ENCODE data around the gene TSPAN6.

The TSPAN6 gene

GRCh38 chrX:100636321-100636991 is at the start of gene TSPAN6:
TSS of gene TSPAN6 (minus strand) at chrX:100636806. CDS start at chrX:100636694, 112 bp downstream.
- no peak for DNase-seq

DNA sequence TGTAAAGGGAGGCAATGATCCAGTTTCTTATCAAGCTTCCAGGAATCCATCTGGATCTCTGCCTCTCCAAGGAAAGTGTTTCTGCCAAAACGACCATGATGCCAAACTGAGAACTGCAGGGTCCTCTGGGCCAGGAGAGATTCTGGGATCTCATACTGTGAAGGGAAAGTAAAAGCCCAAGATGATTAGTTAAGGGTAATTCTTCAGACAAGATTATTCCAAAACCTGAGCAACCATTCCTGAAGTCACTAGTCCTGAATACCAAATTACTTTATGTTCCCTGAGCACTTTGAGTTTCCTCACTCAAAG is 49.3 kb upstream of the TSPAN6 start:
- no peak for DNase-seq

DNA sequence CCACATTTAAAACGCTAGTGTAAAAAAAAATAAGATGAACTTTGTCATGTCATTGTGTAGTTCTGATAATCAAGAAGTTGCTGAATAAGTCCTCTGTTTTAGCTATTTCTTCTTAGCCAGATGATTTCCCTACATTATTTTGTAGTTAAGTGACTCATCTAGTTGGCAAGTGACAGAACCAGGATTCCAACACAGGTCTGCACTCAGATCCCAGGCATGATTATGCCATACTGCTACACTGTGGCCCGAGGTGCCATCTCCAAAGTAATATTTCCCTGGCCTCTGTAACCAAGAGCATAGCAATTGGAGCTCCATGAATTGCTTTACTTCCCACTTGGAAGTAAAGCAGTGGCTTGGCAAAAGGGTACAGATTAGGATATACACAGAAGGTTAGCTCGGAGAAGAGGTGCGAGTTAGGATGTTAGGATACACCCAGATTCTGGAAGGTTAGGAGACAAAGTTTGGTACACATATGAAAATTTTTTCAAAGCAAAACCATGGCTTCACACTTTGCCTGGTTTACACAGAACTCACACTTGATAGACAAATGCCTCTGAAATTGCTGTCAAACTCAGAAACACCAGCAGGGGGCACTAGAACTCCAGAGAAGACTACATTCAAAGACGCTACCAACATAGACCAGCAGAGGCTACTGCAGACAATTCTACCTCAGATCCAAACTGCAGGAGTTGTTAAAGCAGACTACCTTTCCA is 48.8 kb upstream of the TSPAN6 start:
- peak; percentile 73 for DNase-seq

DNA sequence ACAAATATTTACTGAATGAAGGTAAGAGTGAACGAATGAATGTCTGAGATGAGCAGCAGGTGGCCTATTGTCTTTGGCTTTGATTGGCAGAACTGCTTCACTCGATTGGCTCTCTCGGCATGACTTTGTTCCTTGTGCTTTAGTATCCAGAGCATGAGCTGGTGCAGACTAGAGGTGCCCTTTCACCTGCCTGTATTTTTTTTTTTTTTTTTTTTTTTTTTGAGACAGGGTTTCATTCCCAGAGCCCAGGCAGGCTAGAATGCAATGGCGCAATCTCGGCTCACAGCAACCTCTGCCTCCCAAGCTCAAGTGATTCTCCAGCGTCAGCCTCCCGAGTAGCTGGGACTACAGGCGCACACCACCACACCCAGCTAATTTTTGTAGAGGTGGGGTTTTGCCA is 46.3 kb upstream of the TSPAN6 start:
- DNase-seq, result no peak

DNA sequence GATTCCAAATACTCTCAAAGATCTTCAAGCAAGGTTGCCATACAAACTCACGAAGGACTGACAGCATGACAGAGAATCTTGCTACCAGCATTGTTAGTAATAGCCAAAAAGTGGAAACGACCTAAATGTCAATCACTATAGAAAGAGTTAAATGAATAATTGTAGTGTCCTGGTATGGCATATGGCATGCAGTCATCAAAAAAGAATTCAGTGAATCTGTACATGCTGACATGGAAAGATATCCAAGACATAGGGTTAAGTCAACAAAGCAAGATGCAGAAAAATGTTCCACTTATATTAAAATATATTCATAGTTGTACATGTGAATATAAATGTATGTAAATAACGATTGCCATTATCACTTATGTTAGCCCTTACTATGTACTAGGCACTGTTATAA is 45.0 kb upstream of the TSPAN6 start:
- no peak for DNase-seq

DNA sequence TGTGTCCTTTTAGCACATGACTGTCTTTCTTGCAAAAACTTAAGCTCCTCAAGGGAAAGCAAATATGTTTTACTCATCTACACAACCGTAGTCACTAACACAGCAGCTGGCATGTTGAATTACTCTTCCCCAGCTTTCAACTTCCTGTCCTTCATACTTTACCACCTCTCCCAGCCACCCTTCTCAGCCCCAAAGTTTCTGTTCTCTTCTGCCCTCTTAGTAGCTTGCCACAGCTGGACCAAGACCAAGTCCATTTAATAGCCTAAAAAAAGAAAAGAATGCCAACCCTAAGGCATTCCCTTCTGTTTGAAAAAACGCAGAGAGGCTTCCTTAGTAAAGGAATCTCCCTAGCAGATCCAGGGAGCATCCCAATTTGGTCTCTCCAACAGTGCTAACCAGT is 44.1 kb upstream of the TSPAN6 start:
- no peak for DNase-seq

DNA sequence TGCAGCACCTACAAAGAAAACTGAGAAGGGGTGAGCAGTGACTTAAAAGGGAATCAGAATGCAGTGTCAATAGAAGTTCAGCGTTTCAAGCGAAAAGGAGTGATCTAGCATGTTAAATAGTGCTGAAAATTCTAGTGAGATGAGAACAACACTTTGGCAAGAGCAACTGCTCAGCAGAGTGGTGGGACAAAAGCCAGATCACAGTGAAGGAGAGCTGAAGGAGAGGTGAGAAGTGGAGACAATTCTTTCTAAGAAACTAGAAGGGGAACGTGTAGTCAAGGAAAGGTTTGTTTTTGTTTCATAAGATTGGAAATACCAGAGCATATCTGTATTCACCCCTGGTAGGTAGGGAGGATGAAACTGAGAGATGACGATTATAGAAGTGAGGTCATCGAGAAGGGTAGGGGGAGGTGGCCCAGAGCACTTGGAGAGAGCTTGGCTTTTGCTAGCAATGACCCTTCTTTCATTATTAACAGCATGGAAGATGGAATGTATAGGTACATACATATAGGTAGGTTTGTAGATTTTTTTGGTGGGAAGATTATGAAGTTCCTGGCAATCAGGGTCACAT is 41.1 kb upstream of the TSPAN6 start:
- DNase-seq, result no peak

- DNase-seq, result no peak
These were observed 38.1 kb upstream of the TSPAN6 start for GRCh38 chrX:100674705-100675104.

- no peak for DNase-seq
These were observed 36.9 kb upstream of the TSPAN6 start for GRCh38 chrX:100673397-100673953.

DNA sequence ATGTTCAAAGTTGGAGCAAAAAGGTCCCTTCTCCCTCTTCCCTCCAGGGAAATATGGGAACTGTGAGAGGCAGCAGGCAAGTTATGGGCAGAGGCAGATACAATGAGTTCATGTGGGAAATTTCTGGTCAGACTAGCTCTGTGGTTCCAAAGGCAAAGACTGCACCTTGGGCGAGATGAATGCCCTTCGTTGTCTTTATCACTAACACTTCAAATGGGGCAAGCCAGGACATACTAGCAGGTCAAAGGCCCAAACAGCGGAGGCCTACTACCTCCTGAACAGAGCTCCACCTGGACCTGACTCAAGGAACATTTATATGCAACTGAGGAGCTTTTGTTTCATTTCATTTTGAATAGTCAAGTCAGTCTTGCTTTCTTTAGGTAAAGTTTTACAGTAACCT is 36.4 kb upstream of the TSPAN6 start:
- no peak for DNase-seq

DNA sequence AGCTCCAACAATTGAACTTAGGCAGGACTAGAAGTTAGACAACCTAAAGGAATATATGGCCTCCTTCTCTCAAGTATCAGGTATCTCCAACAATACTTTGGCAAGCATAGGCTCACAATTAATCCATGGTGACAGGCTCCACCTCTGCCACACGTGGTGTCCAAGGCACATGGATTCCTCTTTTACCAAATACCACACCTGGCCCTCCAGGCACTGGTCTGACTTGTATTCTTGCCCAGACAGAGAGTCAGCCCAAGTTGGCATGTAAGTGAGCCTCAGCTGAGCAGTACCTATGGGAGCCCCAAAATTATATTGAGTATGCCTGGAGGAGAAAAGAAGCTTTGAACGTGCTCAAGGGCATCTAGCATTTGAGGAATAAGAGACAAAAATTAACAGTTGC is 27.0 kb upstream of the TSPAN6 start:
- DNase-seq, result no peak

DNA sequence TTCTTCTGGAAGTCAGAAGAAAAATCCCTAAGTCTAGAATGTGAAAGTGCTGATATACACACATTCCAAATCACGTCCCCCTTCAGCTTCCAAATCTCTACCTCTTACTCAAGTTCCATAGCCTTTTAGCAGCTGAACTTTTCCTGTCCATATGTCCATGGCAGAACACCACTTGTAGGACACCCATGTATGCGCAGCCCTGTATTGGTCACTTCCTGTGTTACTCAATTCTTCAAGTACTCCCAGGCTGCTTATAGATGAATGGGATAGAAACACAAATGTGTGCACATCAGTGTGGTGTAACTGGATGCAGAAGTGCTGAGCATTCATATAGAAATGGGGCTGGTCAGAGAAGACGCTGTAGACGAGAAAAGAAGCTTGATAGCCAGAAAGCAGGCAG is 26.2 kb upstream of the TSPAN6 start:
- no peak for DNase-seq

DNA sequence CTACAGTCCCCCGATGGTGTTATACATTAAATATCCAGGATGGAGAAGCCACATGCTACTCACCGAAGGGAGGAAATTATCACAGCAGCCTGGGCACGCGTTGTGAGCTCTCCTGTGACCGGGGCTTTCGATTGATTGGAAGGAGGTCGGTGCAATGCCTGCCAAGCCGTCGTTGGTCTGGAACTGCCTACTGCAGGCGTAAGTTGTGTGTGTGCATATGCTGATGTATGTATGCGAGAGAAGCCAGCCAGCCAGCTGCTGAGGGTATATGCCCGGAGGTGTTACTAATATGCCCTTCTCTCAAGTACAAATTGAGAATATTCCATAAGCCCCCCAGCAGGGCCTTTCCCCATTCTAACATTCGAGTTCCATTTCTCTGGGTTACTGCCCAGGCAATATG is 25.6 kb upstream of the TSPAN6 start:
- no peak for DNase-seq

GRCh38 chrX:100659431-100660137 is 23.0 kb upstream of the TSPAN6 start:
- no peak for DNase-seq

DNA sequence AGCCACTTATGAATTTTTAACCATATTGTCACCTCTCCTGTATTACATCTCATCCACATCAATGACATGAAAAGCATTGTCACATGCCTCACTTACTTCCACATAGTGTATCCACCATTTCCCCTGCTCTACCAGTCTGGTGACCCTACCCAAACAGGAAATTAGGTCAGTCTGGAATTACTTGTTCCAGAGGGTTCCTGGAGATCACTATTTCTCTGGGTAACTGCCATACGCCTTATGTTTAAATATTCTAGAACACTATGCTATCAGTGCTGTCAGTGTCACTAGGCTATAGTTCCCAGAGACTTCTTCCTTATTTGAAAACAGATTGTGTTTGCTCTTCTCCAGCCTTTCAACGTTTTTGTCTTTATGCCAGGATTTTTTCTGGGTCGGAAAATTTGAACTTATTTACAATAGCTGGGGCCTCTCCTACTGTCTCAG is 22.4 kb upstream of the TSPAN6 start:
- DNase-seq, result no peak

DNA sequence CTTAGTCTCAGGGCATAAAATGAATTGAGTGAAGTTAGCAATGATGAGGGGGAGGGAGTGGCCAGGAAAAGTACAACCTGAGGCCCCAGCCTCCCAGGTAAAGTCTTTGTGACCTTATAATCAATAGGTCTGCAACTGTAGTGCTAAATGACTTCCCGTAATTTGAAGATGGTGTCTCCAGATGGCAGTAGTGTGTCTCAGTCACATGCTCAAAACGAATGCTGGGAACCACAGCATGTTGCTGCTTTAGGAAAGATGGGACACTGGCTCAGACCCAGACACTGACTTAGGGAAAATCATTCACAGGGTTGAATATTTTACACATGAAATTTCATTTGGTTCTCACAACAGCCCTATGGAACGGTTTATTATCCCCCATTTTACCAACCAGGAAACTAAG is 17.7 kb upstream of the TSPAN6 start:
- DNase-seq, result no peak

GRCh38 chrX:100652266-100652665 is 15.7 kb upstream of the TSPAN6 start:
- no peak for DNase-seq

DNA sequence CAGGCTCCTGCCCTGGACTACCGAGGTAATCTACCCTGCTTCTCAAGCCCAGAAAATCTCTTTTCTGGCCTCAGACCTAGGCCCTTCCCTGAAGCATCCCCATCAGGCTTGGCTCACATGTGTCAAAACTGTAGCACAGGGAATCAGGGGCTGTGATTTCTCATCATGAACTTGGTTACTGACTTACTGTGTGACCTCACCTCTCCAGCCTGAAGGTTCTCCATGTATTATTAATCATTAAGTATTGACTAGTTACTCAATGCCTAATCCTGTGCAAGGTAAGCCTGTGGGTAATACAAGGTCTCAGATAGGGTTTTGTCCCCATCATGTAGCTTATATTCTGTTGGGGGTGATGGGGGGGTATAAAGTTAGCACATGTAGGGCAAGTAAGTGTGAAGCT is 14.2 kb upstream of the TSPAN6 start:
- no peak for DNase-seq

GRCh38 chrX:100649550-100650356 is 13.1 kb upstream of the TSPAN6 start:
- no peak for DNase-seq

DNA sequence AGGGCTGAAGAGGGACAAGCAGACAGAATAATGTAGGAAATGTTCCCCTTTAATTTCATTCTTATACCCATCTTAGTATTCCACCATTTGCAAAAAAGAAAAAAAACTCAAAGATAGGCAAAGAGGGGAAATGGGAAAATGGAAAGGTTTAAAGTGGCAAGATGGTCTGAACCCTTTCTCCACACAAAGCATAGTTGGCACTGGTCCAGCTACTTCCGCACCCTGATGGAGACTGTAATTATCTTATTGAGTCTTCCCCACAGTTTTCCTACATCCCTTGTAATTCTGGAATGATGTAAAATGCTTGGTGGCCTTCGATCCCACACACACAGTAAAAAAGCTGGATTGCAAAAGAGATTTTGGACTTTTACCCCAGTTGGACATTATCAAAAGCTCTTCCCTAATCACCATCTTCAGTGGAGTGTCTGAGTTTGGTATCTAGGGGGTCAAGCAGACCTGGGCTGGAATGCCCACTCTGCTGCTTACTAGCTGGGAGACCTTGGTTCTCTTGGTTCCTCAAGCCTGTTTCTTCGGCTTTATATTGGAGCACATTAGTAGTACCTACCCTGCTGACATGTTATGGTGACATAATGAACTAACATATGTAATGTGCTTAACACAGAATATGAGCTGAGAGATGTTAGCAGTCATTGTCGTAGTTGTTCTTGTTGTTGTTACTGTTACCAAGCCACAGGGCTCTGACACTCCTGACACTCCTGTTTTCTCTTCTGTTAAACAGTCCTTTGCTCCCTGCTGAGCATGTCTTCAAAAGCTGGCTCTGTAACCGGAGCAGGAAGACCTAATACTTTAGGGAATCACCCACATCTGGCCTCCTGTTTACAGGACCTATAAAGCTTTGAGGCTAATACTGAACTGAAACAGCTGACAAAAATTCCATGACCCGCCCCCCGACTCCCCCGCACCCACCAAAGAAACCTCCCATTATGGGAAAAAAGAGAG is 12.1 kb upstream of the TSPAN6 start:
- no peak for DNase-seq

DNA sequence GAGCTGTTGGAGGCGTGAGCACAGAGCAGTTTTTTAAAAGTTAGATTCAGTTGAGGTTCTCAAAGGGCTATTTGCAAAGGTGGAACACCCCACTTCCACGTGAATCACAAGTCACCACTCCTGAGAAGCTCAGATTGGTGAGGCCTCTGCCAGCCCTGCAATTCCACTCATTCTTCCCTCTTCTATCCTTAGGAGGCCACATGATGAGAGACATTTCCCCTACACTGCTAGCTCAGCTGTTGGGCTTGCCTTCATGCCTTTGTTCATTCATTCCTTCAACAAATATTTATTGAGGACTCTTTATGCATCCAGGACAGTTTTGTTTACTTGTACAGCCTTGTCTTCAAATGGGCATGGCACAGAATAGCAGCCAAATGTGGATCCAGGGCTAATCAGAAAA is 11.1 kb upstream of the TSPAN6 start:
- no peak for DNase-seq

GRCh38 chrX:100647095-100647494 is 10.5 kb upstream of the TSPAN6 start:
- DNase-seq, result no peak

All from RPMI8226 (cell line).